GM13976 (cell line): ENCODE measurements around the gene PSPC1.

ENCODE experiments used
- DNase-seq: peaks from one replicate; pipeline ENCODE4 v3.0.0; 2012; ENCODE audit warnings: low spot score
- in situ Hi-C: fragments of 300-500 bp; cut with MboI; formaldehyde crosslinking; loops from one replicate; pipeline ENCODE4 v1.12.0; 2022; ENCODE audit warnings: low sequenced_read_pairs, mixed read lengths, inconsistent platforms; ENCODE audit not compliant: unreplicated experiment
- TF ChIP-seq, protein P1 (sequence below): IDR thresholded peaks from 2 replicates; pipeline ENCODE4 v1.5.1; 2012; ENCODE audit warnings: borderline replicate concordance, mild to moderate bottlenecking; ENCODE audit not compliant: insufficient read depth; ENCODE audit errors: extremely low read depth, missing control alignments, control extremely low read depth

PSPC1 gene

GRCh38 chr13:19763618-19764017, 19.1 kb downstream of the PSPC1 start:
- TF ChIP-seq, protein P1, sequence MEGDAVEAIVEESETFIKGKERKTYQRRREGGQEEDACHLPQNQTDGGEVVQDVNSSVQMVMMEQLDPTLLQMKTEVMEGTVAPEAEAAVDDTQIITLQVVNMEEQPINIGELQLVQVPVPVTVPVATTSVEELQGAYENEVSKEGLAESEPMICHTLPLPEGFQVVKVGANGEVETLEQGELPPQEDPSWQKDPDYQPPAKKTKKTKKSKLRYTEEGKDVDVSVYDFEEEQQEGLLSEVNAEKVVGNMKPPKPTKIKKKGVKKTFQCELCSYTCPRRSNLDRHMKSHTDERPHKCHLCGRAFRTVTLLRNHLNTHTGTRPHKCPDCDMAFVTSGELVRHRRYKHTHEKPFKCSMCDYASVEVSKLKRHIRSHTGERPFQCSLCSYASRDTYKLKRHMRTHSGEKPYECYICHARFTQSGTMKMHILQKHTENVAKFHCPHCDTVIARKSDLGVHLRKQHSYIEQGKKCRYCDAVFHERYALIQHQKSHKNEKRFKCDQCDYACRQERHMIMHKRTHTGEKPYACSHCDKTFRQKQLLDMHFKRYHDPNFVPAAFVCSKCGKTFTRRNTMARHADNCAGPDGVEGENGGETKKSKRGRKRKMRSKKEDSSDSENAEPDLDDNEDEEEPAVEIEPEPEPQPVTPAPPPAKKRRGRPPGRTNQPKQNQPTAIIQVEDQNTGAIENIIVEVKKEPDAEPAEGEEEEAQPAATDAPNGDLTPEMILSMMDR, result no peak
- no peak for DNase-seq
- in situ Hi-C loops, result loop anchor here (10.0 to 25.0 kb wide), 2 partner anchors 61 to 199 kb away; partner anchors contain the start of gene ZMYM2

GRCh38 chr13:19759669-19760068, 23.1 kb downstream of the PSPC1 start:
- in situ Hi-C loops, result loop anchor here (10.0 to 25.0 kb wide), 2 partner anchors 65 to 203 kb away; partner anchors contain the start of gene ZMYM2
- no peak for DNase-seq

DNA sequence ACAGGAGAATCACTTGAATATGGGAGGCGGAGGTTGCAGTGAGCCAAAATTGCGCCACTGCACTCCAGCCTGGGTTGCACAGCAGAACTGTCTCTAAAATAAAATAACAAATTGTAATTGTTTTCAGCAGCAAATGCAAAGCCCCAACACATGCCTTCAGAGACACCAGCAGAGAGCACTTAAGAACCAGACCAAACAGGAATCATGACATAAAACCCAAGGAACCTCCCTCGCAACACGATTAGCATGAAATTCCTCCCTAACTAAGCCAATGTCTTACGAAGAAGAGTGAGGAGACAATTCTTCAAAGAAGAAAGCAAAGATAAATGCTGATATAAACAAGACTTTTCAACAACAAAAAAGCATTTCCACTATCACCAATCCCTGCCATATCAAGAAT, 40.1 kb downstream of the PSPC1 start:
- TF ChIP-seq, protein P1, result no peak
- in situ Hi-C loops, result loop anchor here (25.0 kb wide), 1 partner anchor 420 kb away; the partner anchor contains the start of gene GJA3
- no peak for DNase-seq

More at GRCh38 chr13:19759669-19760068, 23.1 kb downstream of the PSPC1 start:
- TF ChIP-seq, protein P1, result no peak

DNA sequence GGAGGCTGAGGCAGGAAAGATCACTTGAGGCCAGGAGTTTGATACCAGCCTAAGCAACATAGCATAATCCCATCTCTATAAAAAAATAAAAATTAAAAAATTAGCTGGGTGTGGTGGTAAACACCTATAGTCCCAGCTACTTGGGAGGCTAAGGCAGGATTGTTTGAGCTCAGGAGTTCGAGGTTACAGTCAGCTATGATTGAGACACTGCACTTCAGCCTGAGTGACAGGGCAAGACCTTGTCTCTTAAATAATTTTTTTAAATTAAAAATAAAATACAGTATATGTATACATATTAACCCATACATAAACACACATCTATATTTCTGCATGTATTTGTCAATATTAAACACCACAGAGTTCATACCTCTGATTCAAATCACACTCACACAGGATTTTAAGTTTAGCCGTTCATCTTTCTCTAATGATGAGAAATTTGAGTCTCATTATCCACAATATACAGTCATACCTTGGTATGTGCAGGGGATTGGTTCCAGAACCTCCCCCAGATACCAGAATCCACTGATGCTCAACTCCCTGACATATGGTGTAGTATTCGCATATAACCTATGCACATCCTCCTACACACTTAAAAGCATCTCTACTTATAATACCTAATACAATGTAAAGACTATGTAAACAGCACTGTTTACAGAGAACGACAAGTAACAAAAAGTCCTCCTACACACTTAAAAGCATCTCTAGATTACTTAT, 44.7 kb downstream of the PSPC1 start:
- TF ChIP-seq, protein P1, result no peak
- in situ Hi-C loops, result loop anchor here (10.0 to 25.0 kb wide), 2 partner anchors 63 to 424 kb away; partner anchors contain the start of gene GJA3
- no peak for DNase-seq

DNA sequence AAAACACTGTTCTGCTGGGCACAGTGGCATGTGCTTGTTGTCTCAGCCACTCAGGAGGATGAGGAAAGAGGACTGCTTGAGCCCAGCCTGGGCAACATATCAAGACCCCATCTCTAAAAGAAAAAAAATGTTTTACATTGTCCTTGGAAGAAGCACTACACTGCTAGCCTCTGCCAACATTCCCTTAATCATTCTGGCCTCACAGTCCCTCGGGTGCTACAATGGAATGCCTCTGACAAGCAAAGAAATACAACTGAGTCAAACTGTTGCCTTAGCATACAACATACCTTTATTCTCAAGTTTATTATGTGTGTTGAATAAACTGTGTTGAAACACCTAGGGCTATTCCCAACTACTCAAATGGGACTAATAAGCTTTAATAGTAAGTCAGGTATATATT, 56.1 kb downstream of the PSPC1 start:
- in situ Hi-C loops, result loop anchor here (25.0 kb wide), 1 partner anchor 436 kb away; the partner anchor contains the start of gene GJA3
- DNase-seq, result no peak

DNA sequence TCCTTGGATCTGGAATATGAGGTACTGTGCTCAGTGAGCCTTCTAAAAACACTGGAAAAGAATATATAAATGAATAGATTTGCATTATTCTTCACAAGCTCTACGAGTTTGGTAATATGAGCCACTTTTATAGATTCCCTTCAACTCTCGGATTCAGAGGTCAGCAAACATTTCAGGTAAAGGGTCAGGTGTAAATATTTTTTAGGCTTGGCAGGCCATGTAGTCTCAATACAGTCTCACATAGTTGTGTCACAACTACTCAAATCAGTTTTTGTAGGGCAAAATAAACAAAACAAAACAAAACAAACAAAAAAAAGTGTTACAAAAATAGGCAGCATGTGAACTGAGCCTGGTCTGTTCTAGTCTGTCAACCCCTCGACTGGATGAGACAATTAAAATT, 57.4 kb downstream of the PSPC1 start:
- in situ Hi-C loops, result loop anchor here (25.0 kb wide), 1 partner anchor 437 kb away; the partner anchor contains the start of gene GJA3
- no peak for DNase-seq
- TF ChIP-seq, protein P1, result no peak

More for the DNA sequence above, 56.1 kb downstream of the PSPC1 start:
- TF ChIP-seq, protein P1, result no peak
